ENCODE results near the gene ATP5PO. TPM values are rescaled to one million over a fixed set of nuclear protein-coding genes. Genes with fewer than 3 reads are reported as not detected.

ATP5PO gene
- total and polyA plus RNA-seq, 2 of the 13 experiments (the other 11 are each of a cell fraction or from before 2014, with no cell fraction given) = 256 to 297 TPM

DNA sequence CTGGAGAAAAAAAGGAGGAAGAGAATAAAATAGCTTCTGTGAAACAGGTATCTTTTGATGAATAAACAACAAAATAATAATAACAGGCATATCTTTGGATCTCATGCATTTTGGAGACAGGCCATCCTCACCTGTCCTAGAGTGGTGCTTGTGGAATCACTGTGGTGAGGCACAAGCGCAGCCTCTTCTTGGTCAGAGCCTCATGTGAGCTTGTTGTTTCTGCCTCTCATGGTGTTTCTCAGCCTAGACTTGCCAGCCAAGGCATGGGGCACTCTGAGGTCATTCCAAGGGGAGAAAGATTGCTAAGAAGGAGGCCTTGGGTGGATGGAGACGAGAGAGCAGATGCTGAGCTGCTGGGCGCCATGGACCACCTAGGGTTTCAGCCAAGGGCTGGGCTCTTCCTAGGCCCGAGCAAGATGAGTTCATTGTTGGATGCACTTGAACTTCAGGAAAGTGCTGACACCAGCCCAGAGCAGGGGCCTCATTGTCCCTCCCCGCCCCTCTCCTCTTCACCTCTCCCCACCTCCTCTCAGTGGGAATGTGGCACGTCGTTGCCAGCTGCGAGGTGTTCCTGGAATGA is 49.5 kb downstream of the ATP5PO start:
- in situ Hi-C loops (cut with HindIII; ENCODE audit: extremely low pct_ligation_motif_present, low pct_unique_long_range_greater_than_20kb) (no loop called here), intact Hi-C loops (cut with micrococcal nuclease; ENCODE audit: unreplicated experiment) (no loop called here)
- no peaks in the 10 kb centered on the region for H3K9me3 ChIP-seq (ENCODE audit: low read length)
- no peak for FAIRE-seq
- CTCF ChIA-PET (ENCODE audit: low intra/inter-chr PET ratio, low total read pairs) = no interaction called here
- H3K36me3 ChIP-seq (replicated peaks in 1 of 2; ENCODE audit: control insufficient read depth in 1 of 2, insufficient read depth in 2 of 2, low read length in 2 of 2) = no peaks in the 10 kb centered on the region
- no TSS peak for BruUV-seq (replicated peaks)
- H2AFZ ChIP-seq (ENCODE audit: low read length) = no peak overlapping the region
- H3K9ac ChIP-seq (ENCODE audit: insufficient read depth, low read depth, low read length) = no peak overlapping the region
- no peak; the same call in 2 of the 3 replicates for ATAC-seq
- WGBS (ENCODE audit: low lambda C conversion rate) = 33% methylated on average over 6 of the region's 8 CpGs
- TF ChIP-seq ZNF570 (CRISPR knock-in tag; IDR thresholded peaks at IDR 0.05; ENCODE audit: borderline replicate concordance) (no peak), SALL2 (CRISPR knock-in tag; IDR thresholded peaks at IDR 0.05) (no peak), ZNF788 (CRISPR knock-in tag; IDR thresholded peaks at IDR 0.05; ENCODE audit: borderline replicate concordance) (no peak), ZNF747 (CRISPR knock-in tag; IDR thresholded peaks at IDR 0.05; ENCODE audit: borderline replicate concordance) (no peak), ZNF546 (CRISPR knock-in tag; conservative IDR thresholded peaks at IDR 0.05) (no peak), YY1 (IDR thresholded peaks at IDR 0.05; ENCODE audit: insufficient read depth, insufficient replicate concordance, low read depth, low read length) (no peak), DMAP1 (CRISPR knock-in tag; IDR thresholded peaks at IDR 0.05) (no peak), HDAC1 (CRISPR knock-in tag; IDR thresholded peaks at IDR 0.05) (no peak), ZNF572 (CRISPR knock-in tag; IDR thresholded peaks at IDR 0.05) (no peak), PHF8 (CRISPR knock-in tag; IDR thresholded peaks at IDR 0.05) (no peak), ZNF841 (CRISPR knock-in tag; IDR thresholded peaks at IDR 0.05; ENCODE audit: borderline replicate concordance) (no peak), MED13 (CRISPR knock-in tag; IDR thresholded peaks at IDR 0.05) (no peak)
- TF ChIP-seq, protein P1, sequence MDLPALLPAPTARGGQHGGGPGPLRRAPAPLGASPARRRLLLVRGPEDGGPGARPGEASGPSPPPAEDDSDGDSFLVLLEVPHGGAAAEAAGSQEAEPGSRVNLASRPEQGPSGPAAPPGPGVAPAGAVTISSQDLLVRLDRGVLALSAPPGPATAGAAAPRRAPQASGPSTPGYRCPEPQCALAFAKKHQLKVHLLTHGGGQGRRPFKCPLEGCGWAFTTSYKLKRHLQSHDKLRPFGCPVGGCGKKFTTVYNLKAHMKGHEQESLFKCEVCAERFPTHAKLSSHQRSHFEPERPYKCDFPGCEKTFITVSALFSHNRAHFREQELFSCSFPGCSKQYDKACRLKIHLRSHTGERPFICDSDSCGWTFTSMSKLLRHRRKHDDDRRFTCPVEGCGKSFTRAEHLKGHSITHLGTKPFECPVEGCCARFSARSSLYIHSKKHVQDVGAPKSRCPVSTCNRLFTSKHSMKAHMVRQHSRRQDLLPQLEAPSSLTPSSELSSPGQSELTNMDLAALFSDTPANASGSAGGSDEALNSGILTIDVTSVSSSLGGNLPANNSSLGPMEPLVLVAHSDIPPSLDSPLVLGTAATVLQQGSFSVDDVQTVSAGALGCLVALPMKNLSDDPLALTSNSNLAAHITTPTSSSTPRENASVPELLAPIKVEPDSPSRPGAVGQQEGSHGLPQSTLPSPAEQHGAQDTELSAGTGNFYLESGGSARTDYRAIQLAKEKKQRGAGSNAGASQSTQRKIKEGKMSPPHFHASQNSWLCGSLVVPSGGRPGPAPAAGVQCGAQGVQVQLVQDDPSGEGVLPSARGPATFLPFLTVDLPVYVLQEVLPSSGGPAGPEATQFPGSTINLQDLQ (CRISPR knock-in tag; IDR thresholded peaks at IDR 0.05) = no peak
- TF ChIP-seq, protein P2, sequence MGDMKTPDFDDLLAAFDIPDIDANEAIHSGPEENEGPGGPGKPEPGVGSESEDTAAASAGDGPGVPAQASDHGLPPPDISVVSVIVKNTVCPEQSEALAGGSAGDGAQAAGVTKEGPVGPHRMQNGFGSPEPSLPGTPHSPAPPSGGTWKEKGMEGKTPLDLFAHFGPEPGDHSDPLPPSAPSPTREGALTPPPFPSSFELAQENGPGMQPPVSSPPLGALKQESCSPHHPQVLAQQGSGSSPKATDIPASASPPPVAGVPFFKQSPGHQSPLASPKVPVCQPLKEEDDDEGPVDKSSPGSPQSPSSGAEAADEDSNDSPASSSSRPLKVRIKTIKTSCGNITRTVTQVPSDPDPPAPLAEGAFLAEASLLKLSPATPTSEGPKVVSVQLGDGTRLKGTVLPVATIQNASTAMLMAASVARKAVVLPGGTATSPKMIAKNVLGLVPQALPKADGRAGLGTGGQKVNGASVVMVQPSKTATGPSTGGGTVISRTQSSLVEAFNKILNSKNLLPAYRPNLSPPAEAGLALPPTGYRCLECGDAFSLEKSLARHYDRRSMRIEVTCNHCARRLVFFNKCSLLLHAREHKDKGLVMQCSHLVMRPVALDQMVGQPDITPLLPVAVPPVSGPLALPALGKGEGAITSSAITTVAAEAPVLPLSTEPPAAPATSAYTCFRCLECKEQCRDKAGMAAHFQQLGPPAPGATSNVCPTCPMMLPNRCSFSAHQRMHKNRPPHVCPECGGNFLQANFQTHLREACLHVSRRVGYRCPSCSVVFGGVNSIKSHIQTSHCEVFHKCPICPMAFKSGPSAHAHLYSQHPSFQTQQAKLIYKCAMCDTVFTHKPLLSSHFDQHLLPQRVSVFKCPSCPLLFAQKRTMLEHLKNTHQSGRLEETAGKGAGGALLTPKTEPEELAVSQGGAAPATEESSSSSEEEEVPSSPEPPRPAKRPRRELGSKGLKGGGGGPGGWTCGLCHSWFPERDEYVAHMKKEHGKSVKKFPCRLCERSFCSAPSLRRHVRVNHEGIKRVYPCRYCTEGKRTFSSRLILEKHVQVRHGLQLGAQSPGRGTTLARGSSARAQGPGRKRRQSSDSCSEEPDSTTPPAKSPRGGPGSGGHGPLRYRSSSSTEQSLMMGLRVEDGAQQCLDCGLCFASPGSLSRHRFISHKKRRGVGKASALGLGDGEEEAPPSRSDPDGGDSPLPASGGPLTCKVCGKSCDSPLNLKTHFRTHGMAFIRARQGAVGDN (CRISPR knock-in tag; IDR thresholded peaks at IDR 0.05) = no peak
- TF ChIP-seq, protein P3, sequence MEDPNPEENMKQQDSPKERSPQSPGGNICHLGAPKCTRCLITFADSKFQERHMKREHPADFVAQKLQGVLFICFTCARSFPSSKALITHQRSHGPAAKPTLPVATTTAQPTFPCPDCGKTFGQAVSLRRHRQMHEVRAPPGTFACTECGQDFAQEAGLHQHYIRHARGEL (CRISPR knock-in tag; IDR thresholded peaks at IDR 0.05) = no peak
- TF ChIP-seq, protein P4, sequence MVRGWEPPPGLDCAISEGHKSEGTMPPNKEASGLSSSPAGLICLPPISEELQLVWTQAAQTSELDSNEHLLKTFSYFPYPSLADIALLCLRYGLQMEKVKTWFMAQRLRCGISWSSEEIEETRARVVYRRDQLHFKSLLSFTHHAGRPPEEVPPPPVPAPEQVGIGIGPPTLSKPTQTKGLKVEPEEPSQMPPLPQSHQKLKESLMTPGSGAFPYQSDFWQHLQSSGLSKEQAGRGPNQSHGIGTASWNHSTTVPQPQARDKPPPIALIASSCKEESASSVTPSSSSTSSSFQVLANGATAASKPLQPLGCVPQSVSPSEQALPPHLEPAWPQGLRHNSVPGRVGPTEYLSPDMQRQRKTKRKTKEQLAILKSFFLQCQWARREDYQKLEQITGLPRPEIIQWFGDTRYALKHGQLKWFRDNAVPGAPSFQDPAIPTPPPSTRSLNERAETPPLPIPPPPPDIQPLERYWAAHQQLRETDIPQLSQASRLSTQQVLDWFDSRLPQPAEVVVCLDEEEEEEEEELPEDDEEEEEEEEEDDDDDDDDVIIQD (CRISPR knock-in tag; IDR thresholded peaks at IDR 0.05; ENCODE audit: low read depth) = no peak
- H3K79me2 ChIP-seq (ENCODE audit: insufficient read depth, low read length) = no peaks in the 10 kb centered on the region
- POLR2A ChIA-PET = no interaction called here
- no peaks in the 10 kb centered on the region for H4K20me1 ChIP-seq (ENCODE audit: insufficient read depth, low read length)
- H3K27ac ChIP-seq (ENCODE audit: extremely low read length, insufficient read depth, low read length) = no peak overlapping the region
- no peak for DNase-seq (ENCODE audit: low spot score)
- H3K4me3 ChIP-seq (replicated peaks in 1 of 3; ENCODE audit: insufficient read depth in 1 of 3, low read depth in 2 of 3, low read length in 3 of 3) = no peak overlapping the region
- H3K27me3 ChIP-seq (ENCODE audit: control insufficient read depth in 1 of 2, insufficient read depth in 2 of 2, low read length in 2 of 2) = peaks cover 0 to 21% of the 10 kb centered on the region in 2 experiments; a peak in 2 of 5 replicates
- H3K4me1 ChIP-seq (ENCODE audit: insufficient read depth, low read length) = no peaks in the 10 kb centered on the region
- no peak overlapping the region for H3K4me2 ChIP-seq (ENCODE audit: low read depth, low read length)
